Endodermal cell (in vitro differentiated cells): ENCODE measurements around the gene SLAMF1. TPM values are rescaled to one million over a fixed set of nuclear protein-coding genes. Genes with fewer than 3 reads are reported as not detected.

Experiments
- DNase-seq: peaks from one replicate; pipeline ENCODE4 v3.0.0-alpha.2; 2017
- H3K27ac ChIP-seq: 2 replicates; pipeline ENCODE4 v1.5.1; 2013; ENCODE audit warnings: mild to moderate bottlenecking, low read depth, low read length, moderate library complexity
- H3K27me3 ChIP-seq: 2 replicates; pipeline ENCODE4 v1.6.1; 2013; ENCODE audit warnings: mild to moderate bottlenecking, low read length, moderate library complexity; ENCODE audit not compliant: insufficient read depth, control insufficient read depth, poor library complexity, severe bottlenecking
- H3K36me3 ChIP-seq: 2 replicates; pipeline ENCODE4 v1.7.0; 2013; ENCODE audit warnings: mild to moderate bottlenecking, low read length, moderate library complexity; ENCODE audit not compliant: control insufficient read depth, insufficient read depth
- H3K4me1 ChIP-seq: one replicate; pipeline ENCODE4 v1.7.0; 2013; ENCODE audit warnings: low read length; ENCODE audit not compliant: control insufficient read depth, insufficient read depth
- H3K4me3 ChIP-seq: 2 replicates; pipeline ENCODE4 v1.5.1; 2013; ENCODE audit warnings: mild to moderate bottlenecking, low read length, moderate library complexity
- H3K9ac ChIP-seq: 2 replicates; pipeline ENCODE4 v1.6.1; 2013; ENCODE audit warnings: mild to moderate bottlenecking, low read length, moderate library complexity; ENCODE audit not compliant: poor library complexity, severe bottlenecking; ENCODE audit errors: extremely low read depth
- H3K9me3 ChIP-seq: 2 replicates; pipeline ENCODE4 v1.6.1; 2013; ENCODE audit warnings: mild to moderate bottlenecking, low read length, moderate library complexity; ENCODE audit not compliant: control insufficient read depth
- H3K27ac Mint-ChIP-seq: 2 replicates; pipeline ENCODE4 v1.8.0; 2020; ENCODE audit warnings: mixed read lengths
- H3K27me3 Mint-ChIP-seq: 2 replicates; pipeline ENCODE4 v1.8.0; 2021; ENCODE audit warnings: mild to moderate bottlenecking, mixed read lengths; ENCODE audit not compliant: insufficient read depth
- H3K36me3 Mint-ChIP-seq: 2 replicates; pipeline ENCODE4 v1.8.0; 2020; ENCODE audit warnings: low read depth, mixed read lengths
- H3K4me1 Mint-ChIP-seq: 2 replicates; pipeline ENCODE4 v1.8.0; 2020; ENCODE audit warnings: mixed read lengths
- H3K4me3 Mint-ChIP-seq: 2 replicates; pipeline ENCODE4 v1.8.0; 2020; ENCODE audit warnings: mild to moderate bottlenecking, moderate library complexity, mixed read lengths
- H3K9me3 Mint-ChIP-seq: 2 replicates; pipeline ENCODE4 v1.8.0; 2020; ENCODE audit warnings: mild to moderate bottlenecking, mixed read lengths
- CTCF ChIP-seq: fragments of 200-600 bp; sonication (generic); conservative IDR thresholded peaks from 2 replicates; pipeline ENCODE4 v1.5.0; 2021; ENCODE audit warnings: antibody characterized with exemption, mild to moderate bottlenecking
- WGBS, 2 experiments: methylation state at CpG; one replicate each; pipeline versions ENCODE4 v1.1.5 to v1.1.7; 2013; ENCODE audit warnings: missing lambda C conversion rate in 2 of 2, mixed read lengths in 1 of 2; ENCODE audit not compliant: insufficient coverage in 1 of 2, insufficient read length in 1 of 2; 5-methylcytosine and 5-hydroxymethylcytosine counted together
- total RNA-seq, 2 donors: library from RNA; stranded (reverse); fragmentation: NEBNext Ultra II Directional in 1 of 2; extraction: Animal tissue kit (Norgen Biotek cat#: 25700) in 1 of 2; gene quantifications; 2 replicates in 1 of 2; 3 replicates in 1 of 2; pipeline ENCODE4 v1.2.1, GENCODE V29; 2021

The SLAMF1 gene
- total RNA-seq, 2 donors from 2014 or later: not detected

DNA sequence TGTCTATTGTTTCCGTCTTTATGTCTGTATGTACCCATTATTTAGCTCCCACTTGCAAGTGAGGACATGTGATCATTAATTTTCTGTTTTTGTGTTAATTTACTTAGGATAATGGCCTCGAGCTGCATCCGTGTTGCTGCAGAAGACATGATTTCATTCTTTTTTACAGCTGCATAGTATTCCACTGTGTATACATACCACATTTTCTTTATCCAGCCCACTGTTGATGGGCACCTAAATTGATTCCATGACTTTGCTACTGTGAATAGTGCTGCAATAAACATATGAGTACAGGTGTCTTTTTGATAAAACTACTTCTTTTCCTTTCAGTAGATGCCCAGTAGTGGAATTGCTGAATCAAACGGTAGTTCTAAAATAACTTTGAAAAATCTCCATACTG, 12.7 kb upstream of the SLAMF1 start:
- 94 to 96% methylated on average over 2 to 4 of the region's 4 CpGs for WGBS, 2 experiments
- H3K36me3 Mint-ChIP-seq: no peaks in the 10 kb centered on the region
- peaks cover 45% of the 10 kb centered on the region for H3K4me1 Mint-ChIP-seq
- Histone ChIP-seq H3K27me3 (no peaks in the 10 kb centered on the region), H3K27ac (no peak overlapping the region), H3K4me3 (peak overlapping the region; percentile 6), H3K9me3 (peaks cover 18% of the 10 kb centered on the region), H3K36me3 (no peaks in the 10 kb centered on the region), H3K4me1 (peaks cover 18% of the 10 kb centered on the region), H3K9ac (no peak overlapping the region)
- H3K27me3 Mint-ChIP-seq: no peaks in the 10 kb centered on the region
- DNase-seq: no peak
- no peak overlapping the region for H3K27ac Mint-ChIP-seq
- no peak for TF ChIP-seq CTCF
- peaks cover 18% of the 10 kb centered on the region for H3K9me3 Mint-ChIP-seq
- H3K4me3 Mint-ChIP-seq: no peak overlapping the region

- Histone ChIP-seq H3K27ac (no peak overlapping the region), H3K27me3 (no peaks in the 10 kb centered on the region), H3K4me3 (peak overlapping the region; percentile 14), H3K4me1 (peaks cover 17% of the 10 kb centered on the region), H3K9ac (peak overlapping the region; percentile 46), H3K9me3 (peaks cover 18% of the 10 kb centered on the region), H3K36me3 (no peaks in the 10 kb centered on the region)
- TF ChIP-seq CTCF: no peak
- H3K27me3 Mint-ChIP-seq: no peaks in the 10 kb centered on the region
- peaks cover 49% of the 10 kb centered on the region for H3K4me1 Mint-ChIP-seq
- 83 to 85% methylated on average over 1 to 2 of the region's 2 CpGs for WGBS, 2 experiments
- peak overlapping the region; percentile 83 for H3K27ac Mint-ChIP-seq
- H3K9me3 Mint-ChIP-seq: peaks cover 18% of the 10 kb centered on the region
- DNase-seq: peak; percentile 62
- H3K36me3 Mint-ChIP-seq: no peaks in the 10 kb centered on the region
- H3K4me3 Mint-ChIP-seq: no peak overlapping the region
Observed at GRCh38 chr1:160658814-160659193, 12.0 kb upstream of the SLAMF1 start.

- H3K27ac Mint-ChIP-seq: peak overlapping the region; percentile 83
- no peaks in the 10 kb centered on the region for H3K36me3 Mint-ChIP-seq
- 58 to 86% methylated on average over 7 to 8 of the region's 8 CpGs for WGBS, 2 experiments
- Histone ChIP-seq H3K9me3 (peaks cover 18% of the 10 kb centered on the region), H3K27ac (peak overlapping the region; percentile 30), H3K27me3 (no peaks in the 10 kb centered on the region), H3K4me1 (peaks cover 18% of the 10 kb centered on the region), H3K9ac (peak overlapping the region; percentile 46), H3K36me3 (no peaks in the 10 kb centered on the region), H3K4me3 (peak overlapping the region; percentile 14)
- no peak for TF ChIP-seq CTCF
- no peak overlapping the region for H3K4me3 Mint-ChIP-seq
- DNase-seq: peak; percentile 67
- no peaks in the 10 kb centered on the region for H3K27me3 Mint-ChIP-seq
- H3K4me1 Mint-ChIP-seq: peaks cover 54% of the 10 kb centered on the region
- peaks cover 18% of the 10 kb centered on the region for H3K9me3 Mint-ChIP-seq
Observed at GRCh38 chr1:160658162-160658813, 11.4 kb upstream of the SLAMF1 start.
